Fibroblast of lung (primary cell): Measurements from ENCODE around the gene PGM1. TPM values are rescaled to one million over a fixed set of nuclear protein-coding genes. Genes with fewer than 3 reads are reported as not detected.

Experiments used
- DNase-seq, 2 donors: peaks; one replicate each; pipeline versions ENCODE4 v3.0.0 to v3.0.0-alpha.2; 2010; ENCODE audit warnings: low read depth in 2 of 2
- H2AFZ ChIP-seq: 2 replicates; pipeline ENCODE4 v1.5.1; 2012; ENCODE audit warnings: low read length, control low read depth, inconsistent platforms
- H3K27ac ChIP-seq: 2 replicates; pipeline ENCODE4 v1.5.1; 2011; ENCODE audit warnings: low read length, control low read depth; ENCODE audit not compliant: insufficient read depth
- H3K27me3 ChIP-seq: 2 replicates; pipeline ENCODE4 v1.5.1; 2011; ENCODE audit warnings: mild to moderate bottlenecking, low read length; ENCODE audit not compliant: control insufficient read depth, insufficient read depth
- H3K36me3 ChIP-seq: 2 replicates; pipeline ENCODE4 v1.5.1; 2011; ENCODE audit warnings: low read length; ENCODE audit not compliant: control insufficient read depth, insufficient read depth
- H3K4me1 ChIP-seq: 2 replicates; pipeline ENCODE4 v1.5.1; 2011; ENCODE audit warnings: low read length; ENCODE audit not compliant: control insufficient read depth, insufficient read depth; ENCODE audit errors: extremely low read depth
- H3K4me2 ChIP-seq: 2 replicates; pipeline ENCODE4 v1.5.1; 2011; ENCODE audit warnings: low read length, control low read depth; ENCODE audit not compliant: insufficient read depth; ENCODE audit errors: extremely low read depth
- H3K4me3 ChIP-seq, 4 experiments: fragments of 200-600 bp in 1 of 4; sonication (generic) in 1 of 4; replicated peaks in 1 of 4; 2 replicates each; pipeline ENCODE4 v1.5.1; 2011 to 2016; ENCODE audit warnings: low read length in 4 of 4, low read depth in 3 of 4, mild to moderate bottlenecking in 3 of 4, control low read depth in 2 of 4, inconsistent platforms in 1 of 4, mixed read lengths in 1 of 4; ENCODE audit not compliant: insufficient read depth in 1 of 4; ENCODE audit errors: control extremely low read depth in 1 of 4
- H3K79me2 ChIP-seq: 2 replicates; pipeline ENCODE4 v1.5.1; 2012; ENCODE audit warnings: mild to moderate bottlenecking, low read length, inconsistent platforms; ENCODE audit not compliant: control insufficient read depth, insufficient read depth
- H3K9ac ChIP-seq: 2 replicates; pipeline ENCODE4 v1.5.1; 2011; ENCODE audit warnings: mild to moderate bottlenecking, low read length, control low read depth; ENCODE audit not compliant: insufficient read depth
- H3K9me3 ChIP-seq: 2 replicates; pipeline ENCODE4 v1.5.1; 2012; ENCODE audit warnings: low read depth, low read length; ENCODE audit not compliant: control insufficient read depth, insufficient read depth
- H4K20me1 ChIP-seq: 2 replicates; pipeline ENCODE4 v1.5.1; 2011; ENCODE audit warnings: low read length; ENCODE audit not compliant: control insufficient read depth, insufficient read depth; ENCODE audit errors: extremely low read depth
- EZH2 ChIP-seq: IDR thresholded peaks from 2 replicates; pipeline ENCODE4 v1.5.1; 2012; ENCODE audit warnings: low read length, control low read depth, mild to moderate bottlenecking; ENCODE audit errors: missing control alignments
- polyA plus RNA-seq, 2 donors: library from polyadenylated mRNA; depleted of rRNA in 1 of 2; stranded (reverse) in 1 of 2; unstranded in 1 of 2; fragments of >200 nt; gene quantifications; 2 replicates each; pipeline ENCODE4 v1.2.1, GENCODE V29; 2011 to 2012; ENCODE audit warnings: missing spikeins in 1 of 2
- total RNA-seq: library from RNA; depleted of rRNA; stranded (reverse); fragments of >200 nt; gene quantifications from 2 replicates; pipeline ENCODE4 v1.2.1, GENCODE V29; 2014
- TF ChIP-seq, protein P1 (sequence below), 2 donors: IDR thresholded peaks in 1 of 2; conservative IDR thresholded peaks in 1 of 2; 1 replicate in 1 of 2; 2 replicates in 1 of 2; pipeline ENCODE4 v1.5.1; 2011 to 2012; ENCODE audit warnings: low read length in 2 of 2, control low read depth in 1 of 2, inconsistent platforms in 1 of 2, low read depth in 1 of 2, mild to moderate bottlenecking in 1 of 2

PGM1 gene
- total and polyA plus RNA-seq, 2 donors (not counting 1 experiment from before 2014, with no cell fraction given), result 43.7 to 51.4 TPM

DNA sequence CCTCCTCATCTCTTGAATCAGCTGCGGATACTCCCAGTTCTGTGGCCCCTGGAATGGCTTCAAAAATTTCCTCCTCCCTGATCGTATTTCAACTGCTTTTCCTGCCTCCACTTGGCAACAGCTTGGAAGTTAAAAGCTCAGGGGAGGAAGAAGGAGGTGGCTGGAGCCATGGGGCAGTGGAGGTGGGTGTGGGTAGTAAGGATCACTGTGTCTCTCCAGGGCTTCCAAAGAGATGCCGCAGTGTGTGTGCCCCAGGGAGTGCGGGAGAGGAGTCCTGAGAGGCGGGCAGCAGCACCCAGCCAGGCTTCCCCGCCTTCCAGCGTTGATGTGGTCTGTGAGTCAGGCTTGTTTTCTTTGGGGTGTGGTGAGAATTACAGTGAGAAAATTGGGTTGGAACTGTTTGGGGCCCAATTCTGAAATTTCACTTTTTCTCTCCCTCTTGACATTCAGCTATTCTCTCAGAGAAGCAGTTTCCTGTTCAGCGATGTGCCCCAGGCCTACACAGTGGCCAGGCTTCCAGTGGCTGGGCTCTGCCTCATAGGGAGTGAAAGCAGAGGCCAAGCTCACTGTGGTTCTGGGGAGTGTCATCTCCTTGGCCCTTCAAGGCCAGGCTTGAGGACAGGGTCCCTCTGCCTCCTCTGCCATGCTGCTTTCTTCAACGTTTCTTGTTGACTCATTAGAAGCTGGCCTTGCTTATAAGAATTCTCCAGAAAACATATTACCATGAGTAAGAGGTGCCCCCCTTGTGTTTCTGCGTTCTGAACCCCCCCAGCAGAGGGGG lies 69.0 kb downstream of the PGM1 start:
- peak; percentile 86 to 87 for DNase-seq
- Histone ChIP-seq H3K27me3 (no peaks in the 10 kb centered on the region), H3K4me3 (no peak overlapping the region), H3K79me2 (no peaks in the 10 kb centered on the region), H3K36me3 (no peaks in the 10 kb centered on the region), H3K4me2 (peak overlapping the region; percentile 9), H3K9me3 (no peaks in the 10 kb centered on the region), H3K27ac (peak overlapping the region; percentile 7), H3K4me1 (peaks cover 10% of the 10 kb centered on the region), H3K9ac (no peak overlapping the region), H2AFZ (peak overlapping the region; percentile 24), H4K20me1 (no peaks in the 10 kb centered on the region)
- TF ChIP-seq EZH2, result no peak
- TF ChIP-seq, protein P1, sequence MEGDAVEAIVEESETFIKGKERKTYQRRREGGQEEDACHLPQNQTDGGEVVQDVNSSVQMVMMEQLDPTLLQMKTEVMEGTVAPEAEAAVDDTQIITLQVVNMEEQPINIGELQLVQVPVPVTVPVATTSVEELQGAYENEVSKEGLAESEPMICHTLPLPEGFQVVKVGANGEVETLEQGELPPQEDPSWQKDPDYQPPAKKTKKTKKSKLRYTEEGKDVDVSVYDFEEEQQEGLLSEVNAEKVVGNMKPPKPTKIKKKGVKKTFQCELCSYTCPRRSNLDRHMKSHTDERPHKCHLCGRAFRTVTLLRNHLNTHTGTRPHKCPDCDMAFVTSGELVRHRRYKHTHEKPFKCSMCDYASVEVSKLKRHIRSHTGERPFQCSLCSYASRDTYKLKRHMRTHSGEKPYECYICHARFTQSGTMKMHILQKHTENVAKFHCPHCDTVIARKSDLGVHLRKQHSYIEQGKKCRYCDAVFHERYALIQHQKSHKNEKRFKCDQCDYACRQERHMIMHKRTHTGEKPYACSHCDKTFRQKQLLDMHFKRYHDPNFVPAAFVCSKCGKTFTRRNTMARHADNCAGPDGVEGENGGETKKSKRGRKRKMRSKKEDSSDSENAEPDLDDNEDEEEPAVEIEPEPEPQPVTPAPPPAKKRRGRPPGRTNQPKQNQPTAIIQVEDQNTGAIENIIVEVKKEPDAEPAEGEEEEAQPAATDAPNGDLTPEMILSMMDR (conservative IDR thresholded peaks at IDR 0.05 in 1 of 2, IDR thresholded peaks at IDR 0.05 in 1 of 2; ENCODE audit: low read depth in 1 of 2, low read length in 2 of 2), result no peak

DNA sequence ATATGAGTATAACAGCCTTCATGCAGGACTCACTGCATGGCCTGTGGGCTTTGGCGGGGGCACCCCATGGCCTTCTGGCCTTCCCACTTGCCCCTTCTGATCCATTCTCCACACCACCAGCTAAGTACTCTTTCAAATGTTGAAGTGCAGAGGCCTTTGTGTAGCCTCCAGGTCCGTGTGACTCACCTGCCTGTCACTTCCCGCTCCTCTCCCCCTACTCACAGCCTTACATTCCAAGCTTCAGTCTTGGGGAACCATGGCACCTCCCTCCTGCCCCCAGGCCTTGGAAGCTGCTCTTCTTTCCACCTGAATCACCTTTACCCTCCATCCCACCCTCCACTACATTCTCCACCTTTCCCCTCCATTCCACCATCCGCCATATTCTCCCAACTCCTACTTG lies 69.6 kb downstream of the PGM1 start:
- peaks cover 10% of the 10 kb centered on the region for H3K4me1 ChIP-seq
- no peak overlapping the region for H3K27ac ChIP-seq
- no peaks in the 10 kb centered on the region for H3K79me2 ChIP-seq
- no peaks in the 10 kb centered on the region for H3K27me3 ChIP-seq
- H3K9ac ChIP-seq, result no peak overlapping the region
- H3K4me2 ChIP-seq, result no peak overlapping the region
- no peak overlapping the region for H3K4me3 ChIP-seq
- H4K20me1 ChIP-seq, result no peaks in the 10 kb centered on the region
- peak; percentile 20 to 85 for DNase-seq
- H3K36me3 ChIP-seq, result no peaks in the 10 kb centered on the region
- no peaks in the 10 kb centered on the region for H3K9me3 ChIP-seq
- H2AFZ ChIP-seq, result no peak overlapping the region
- TF ChIP-seq, protein P1 (conservative IDR thresholded peaks at IDR 0.05 in 1 of 2, IDR thresholded peaks at IDR 0.05 in 1 of 2; ENCODE audit: low read depth in 1 of 2, low read length in 2 of 2), result no peak
- no peak for TF ChIP-seq EZH2

DNA sequence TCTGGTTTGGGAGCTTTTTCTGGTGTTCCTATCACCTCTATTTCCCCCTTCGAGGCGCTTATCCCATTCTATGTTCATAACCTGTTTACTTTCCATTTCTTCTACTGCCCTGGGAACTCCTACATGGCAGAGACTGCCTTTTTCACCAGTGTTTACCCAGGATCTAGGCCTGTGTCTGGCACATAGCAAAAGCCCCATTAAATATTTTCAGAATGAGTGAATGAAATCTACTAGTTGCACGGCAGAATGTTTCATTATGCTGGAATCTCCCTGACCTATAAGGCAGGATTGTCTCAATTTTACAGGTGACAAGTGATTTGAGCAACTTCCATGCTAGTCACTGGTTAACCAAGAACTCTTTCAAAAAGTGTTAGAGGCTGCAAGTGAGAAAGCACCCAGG lies 70.1 kb downstream of the PGM1 start:
- H3K36me3 ChIP-seq, result no peaks in the 10 kb centered on the region
- no peaks in the 10 kb centered on the region for H3K79me2 ChIP-seq
- peak; percentile 9 to 72 for DNase-seq
- no peak overlapping the region for H3K9ac ChIP-seq
- H3K4me2 ChIP-seq, result no peak overlapping the region
- H3K4me3 ChIP-seq, result no peak overlapping the region
- TF ChIP-seq EZH2, result no peak
- TF ChIP-seq, protein P1 (conservative IDR thresholded peaks at IDR 0.05 in 1 of 2, IDR thresholded peaks at IDR 0.05 in 1 of 2; ENCODE audit: low read depth in 1 of 2, low read length in 2 of 2), result no peak
- no peaks in the 10 kb centered on the region for H3K9me3 ChIP-seq
- H2AFZ ChIP-seq, result no peak overlapping the region
- H4K20me1 ChIP-seq, result no peaks in the 10 kb centered on the region
- H3K4me1 ChIP-seq, result peaks cover 10% of the 10 kb centered on the region
- H3K27me3 ChIP-seq, result no peaks in the 10 kb centered on the region
- H3K27ac ChIP-seq, result no peak overlapping the region
